Natural killer cell (primary cell): ENCODE measurements around the gene TMEM86A. TPM values are rescaled to one million over a fixed set of nuclear protein-coding genes. Genes with fewer than 3 reads are reported as not detected.
"Not testable (repeated sequence)": the region's sequence is repeated elsewhere in the genome, so short reads cannot be mapped to it uniquely, and the experiment has no call there.

ENCODE experiments used
- ATAC-seq, 3 donors: fragments of 150-1000 bp in 2 of 3; fragments of 200-7000 bp in 1 of 3; cut with Tn5 transposase; 1 replicate in 1 of 3; 2 replicates in 2 of 3; pipeline ENCODE4 v1.10.0; 2021; ENCODE audit warnings: mild to moderate bottlenecking in 2 of 3, moderate library complexity in 2 of 3
- DNase-seq, 2 donors: peaks; one replicate each; pipeline versions ENCODE4 v3.0.0 to v3.0.0-alpha.2; 2013 to 2021; ENCODE audit warnings: mixed read lengths in 1 of 2
- H3K27ac ChIP-seq: one replicate; pipeline ENCODE4 v1.5.1; 2013; ENCODE audit warnings: mild to moderate bottlenecking, low read length
- H3K27me3 ChIP-seq: one replicate; pipeline ENCODE4 v1.6.1; 2013; ENCODE audit warnings: low read length; ENCODE audit not compliant: control insufficient read depth, insufficient read depth
- H3K36me3 ChIP-seq: one replicate; pipeline ENCODE4 v1.6.1; 2013; ENCODE audit warnings: low read length; ENCODE audit not compliant: control insufficient read depth, insufficient read depth
- H3K4me1 ChIP-seq: one replicate; pipeline ENCODE4 v1.6.1; 2013; ENCODE audit warnings: low read length; ENCODE audit not compliant: control insufficient read depth, insufficient read depth
- H3K4me3 ChIP-seq: one replicate; pipeline ENCODE4 v1.5.1; 2013; ENCODE audit warnings: low read length
- H3K9me3 ChIP-seq: one replicate; pipeline ENCODE4 v1.6.1; 2013; ENCODE audit warnings: low read length; ENCODE audit not compliant: control insufficient read depth, insufficient read depth
- H3K27ac Mint-ChIP-seq, 2 donors: one replicate each; pipeline ENCODE4 v1.8.0; 2022; ENCODE audit warnings: mild to moderate bottlenecking in 2 of 2, mixed read lengths in 2 of 2, moderate library complexity in 1 of 2
- H3K27me3 Mint-ChIP-seq, 2 donors: one replicate each; pipeline ENCODE4 v1.8.0; 2022; ENCODE audit warnings: low read depth in 2 of 2, mixed read lengths in 2 of 2
- H3K36me3 Mint-ChIP-seq: one replicate; pipeline ENCODE4 v1.8.0; 2022; ENCODE audit warnings: mixed read lengths
- H3K4me1 Mint-ChIP-seq, 2 donors: one replicate each; pipeline ENCODE4 v1.8.0; 2022; ENCODE audit warnings: mixed read lengths in 2 of 2
- H3K4me3 Mint-ChIP-seq: one replicate; pipeline ENCODE4 v1.8.0; 2022; ENCODE audit warnings: mild to moderate bottlenecking, moderate library complexity, mixed read lengths
- H3K9me3 Mint-ChIP-seq, 2 donors: one replicate each; pipeline ENCODE4 v1.8.0; 2022; ENCODE audit warnings: mixed read lengths in 2 of 2
- WGBS: methylation state at CpG from one replicate; pipeline ENCODE4 v1.1.7; 2013; ENCODE audit warnings: missing lambda C conversion rate; ENCODE audit not compliant: insufficient coverage; 5-methylcytosine and 5-hydroxymethylcytosine counted together
- intact Hi-C: fragments of 100-400 bp; cut with micrococcal nuclease; formaldehyde crosslinking; loops from one replicate; pipeline ENCODE4 v1.14.2; 2022
- total RNA-seq, 4 donors: library from RNA; stranded (reverse); fragments of 120-200 nt in 1 of 4; gene quantifications; one replicate each; pipeline versions ENCODE4 v1.2.3 to v1.2.4, GENCODE V29; 2013 to 2022
- TF ChIP-seq, protein P1 (sequence below): fragments of 200-600 bp; IDR thresholded peaks from one replicate; pipeline ENCODE4 v1.8.0; 2022; ENCODE audit warnings: antibody characterized with exemption

TMEM86A gene
- total RNA-seq, 3 donors from 2014 or later (not counting 1 experiment from before 2014, with no cell fraction given), result 3.1 to 9.3 (median 9.0) TPM

DNA sequence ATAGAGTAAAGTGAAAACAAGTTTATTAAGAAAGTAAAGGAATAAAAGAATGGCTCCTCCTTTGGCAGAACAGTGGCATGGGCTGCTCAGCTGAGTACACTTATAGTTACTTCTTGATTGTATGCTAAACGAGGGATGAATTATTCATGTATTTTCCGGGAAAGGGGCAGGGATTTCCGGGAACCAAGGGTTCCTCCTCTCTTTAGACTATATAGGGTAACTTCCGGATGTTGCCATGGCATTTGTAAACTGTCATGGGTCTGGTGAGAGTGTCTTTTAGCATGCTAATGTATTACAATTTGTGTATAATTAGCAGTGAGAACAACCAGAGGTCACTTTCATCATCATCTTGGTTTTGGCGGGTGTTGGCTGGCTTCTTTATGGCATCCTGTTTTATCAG lies 40.9 kb upstream of the TMEM86A start:
- ATAC-seq (no peak), DNase-seq (no peak)
- no peak overlapping the region for H3K4me3 Mint-ChIP-seq
- Histone ChIP-seq H3K36me3 (no peaks in the 10 kb centered on the region), H3K27me3 (no peaks in the 10 kb centered on the region), H3K27ac (no peak overlapping the region), H3K9me3 (no peaks in the 10 kb centered on the region), H3K4me3 (no peak overlapping the region), H3K4me1 (no peaks in the 10 kb centered on the region)
- H3K36me3 Mint-ChIP-seq, result no peaks in the 10 kb centered on the region
- 83% methylated on average over 5 of the region's 5 CpGs for WGBS
- no peaks in the 10 kb centered on the region for H3K4me1 Mint-ChIP-seq
- H3K27ac Mint-ChIP-seq, result no peak overlapping the region
- peaks cover 9 to 10% of the 10 kb centered on the region in 2 donors for H3K27me3 Mint-ChIP-seq
- no peaks in the 10 kb centered on the region for H3K9me3 Mint-ChIP-seq
- intact Hi-C loops, result no loop called here
- TF ChIP-seq, protein P1, sequence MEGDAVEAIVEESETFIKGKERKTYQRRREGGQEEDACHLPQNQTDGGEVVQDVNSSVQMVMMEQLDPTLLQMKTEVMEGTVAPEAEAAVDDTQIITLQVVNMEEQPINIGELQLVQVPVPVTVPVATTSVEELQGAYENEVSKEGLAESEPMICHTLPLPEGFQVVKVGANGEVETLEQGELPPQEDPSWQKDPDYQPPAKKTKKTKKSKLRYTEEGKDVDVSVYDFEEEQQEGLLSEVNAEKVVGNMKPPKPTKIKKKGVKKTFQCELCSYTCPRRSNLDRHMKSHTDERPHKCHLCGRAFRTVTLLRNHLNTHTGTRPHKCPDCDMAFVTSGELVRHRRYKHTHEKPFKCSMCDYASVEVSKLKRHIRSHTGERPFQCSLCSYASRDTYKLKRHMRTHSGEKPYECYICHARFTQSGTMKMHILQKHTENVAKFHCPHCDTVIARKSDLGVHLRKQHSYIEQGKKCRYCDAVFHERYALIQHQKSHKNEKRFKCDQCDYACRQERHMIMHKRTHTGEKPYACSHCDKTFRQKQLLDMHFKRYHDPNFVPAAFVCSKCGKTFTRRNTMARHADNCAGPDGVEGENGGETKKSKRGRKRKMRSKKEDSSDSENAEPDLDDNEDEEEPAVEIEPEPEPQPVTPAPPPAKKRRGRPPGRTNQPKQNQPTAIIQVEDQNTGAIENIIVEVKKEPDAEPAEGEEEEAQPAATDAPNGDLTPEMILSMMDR, result no peak

DNA sequence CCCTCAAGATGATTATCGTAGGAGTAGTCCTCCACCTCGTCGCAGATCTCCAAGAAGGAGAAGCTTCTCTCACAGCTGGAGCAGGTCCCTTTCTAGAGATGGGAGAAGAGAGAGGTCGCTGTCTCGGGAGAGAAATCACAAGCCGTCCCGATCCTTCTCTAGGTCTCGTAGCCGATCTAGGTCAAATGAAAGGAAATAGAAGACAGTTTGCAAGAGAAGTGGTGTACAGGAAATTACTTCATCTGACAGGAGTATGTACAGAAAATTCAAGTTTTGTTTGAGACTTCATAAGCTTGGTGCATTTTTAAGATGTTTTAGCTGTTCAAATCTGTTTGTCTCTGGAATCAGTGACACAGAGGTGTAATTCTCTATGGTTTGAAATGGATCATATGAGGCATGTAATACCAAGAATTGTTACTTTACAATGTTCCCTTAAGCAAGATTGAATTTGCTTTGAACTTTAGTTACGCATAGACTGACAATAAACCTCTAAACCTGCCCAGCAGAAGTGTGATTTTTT lies 33.2 kb upstream of the TMEM86A start:
- H3K36me3 ChIP-seq, H3K4me1 ChIP-seq, DNase-seq, intact Hi-C loops, H3K36me3 Mint-ChIP-seq, H3K27me3 Mint-ChIP-seq, H3K27ac Mint-ChIP-seq, H3K27ac ChIP-seq, H3K27me3 ChIP-seq, ATAC-seq, H3K9me3 ChIP-seq, H3K9me3 Mint-ChIP-seq, H3K4me3 Mint-ChIP-seq, H3K4me3 ChIP-seq: not testable (repeated sequence)
- 80% methylated on average over 9 of the region's 10 CpGs for WGBS
- H3K4me1 Mint-ChIP-seq, result peaks cover 8 to 16% of the 10 kb centered on the region in 2 donors

DNA sequence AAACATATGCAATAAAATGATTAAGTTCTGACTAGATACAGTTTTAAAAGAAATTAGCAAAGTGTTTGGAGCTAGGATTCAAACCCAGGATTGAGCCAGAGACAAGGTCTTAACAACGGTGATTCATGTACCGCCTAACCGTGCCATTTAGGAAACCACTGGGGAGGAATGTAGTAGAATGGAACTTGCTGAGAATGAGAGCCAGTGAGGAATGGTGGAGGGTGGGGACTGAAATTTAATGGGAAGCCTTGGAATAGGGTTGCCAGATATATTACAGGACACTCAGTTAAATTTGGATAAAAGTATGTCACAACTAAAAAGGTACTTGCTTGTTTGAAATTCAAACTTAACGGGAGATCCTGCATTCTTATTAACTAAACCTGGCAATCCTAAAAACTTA lies 30.4 kb upstream of the TMEM86A start:
- intact Hi-C loops, result no loop called here
- no peak overlapping the region for H3K27ac ChIP-seq
- WGBS, result over 99% methylated on average over 4 of the region's 4 CpGs
- peaks cover 9% of the 10 kb centered on the region for H3K4me1 ChIP-seq
- H3K36me3 Mint-ChIP-seq, result no peaks in the 10 kb centered on the region
- no peaks in the 10 kb centered on the region for H3K36me3 ChIP-seq
- H3K27me3 ChIP-seq, result no peaks in the 10 kb centered on the region
- no peaks in the 10 kb centered on the region for H3K9me3 ChIP-seq
- TF ChIP-seq, protein P1, result no peak
- H3K4me3 Mint-ChIP-seq, result no peak overlapping the region
- ATAC-seq (no peak), DNase-seq (no peak)
- peak overlapping the region in 1 of 2 donors; percentile 22 for H3K27ac Mint-ChIP-seq
- H3K4me1 Mint-ChIP-seq, result peaks cover 15 to 26% of the 10 kb centered on the region in 2 donors
- H3K4me3 ChIP-seq, result no peak overlapping the region
- H3K9me3 Mint-ChIP-seq, result no peaks in the 10 kb centered on the region
- H3K27me3 Mint-ChIP-seq, result no peaks in the 10 kb centered on the region

DNA sequence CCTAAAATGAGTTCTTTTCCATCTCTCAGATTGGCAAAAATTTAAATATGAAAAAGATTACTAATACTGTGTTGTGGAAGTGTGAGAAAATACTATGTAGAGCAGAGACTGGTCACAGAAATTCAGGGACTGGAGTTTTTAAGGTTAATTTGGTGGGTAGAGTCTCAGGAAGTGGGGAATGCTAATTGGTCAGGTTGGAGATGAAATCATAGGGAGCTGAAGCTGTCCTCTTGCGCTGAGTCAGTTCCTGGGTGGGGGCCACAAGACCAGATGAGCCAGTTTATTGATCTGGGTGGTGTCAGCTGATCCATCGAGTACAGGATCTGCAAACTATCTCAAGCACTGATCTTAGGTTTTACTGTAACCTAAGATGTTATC lies 29.4 kb upstream of the TMEM86A start:
- intact Hi-C loops, result no loop called here
- no peaks in the 10 kb centered on the region for H3K9me3 Mint-ChIP-seq
- no peak overlapping the region for H3K4me3 ChIP-seq
- H3K9me3 ChIP-seq, result no peaks in the 10 kb centered on the region
- DNase-seq, result no peak
- no peaks in the 10 kb centered on the region for H3K27me3 ChIP-seq
- H3K27ac Mint-ChIP-seq, result peak overlapping the region; percentile 10 to 21
- no peaks in the 10 kb centered on the region for H3K36me3 ChIP-seq
- no peaks in the 10 kb centered on the region for H3K36me3 Mint-ChIP-seq
- TF ChIP-seq, protein P1, result no peak
- peaks cover 9% of the 10 kb centered on the region for H3K4me1 ChIP-seq
- H3K27me3 Mint-ChIP-seq, result no peaks in the 10 kb centered on the region
- WGBS, result 21% methylated on average over 2 of the region's 2 CpGs
- peaks cover 15 to 26% of the 10 kb centered on the region in 2 donors for H3K4me1 Mint-ChIP-seq
- no peak overlapping the region for H3K4me3 Mint-ChIP-seq
- H3K27ac ChIP-seq, result no peak overlapping the region
- no peak for ATAC-seq
